ENCODE data around the gene HES6.

HES6 gene

DNA sequence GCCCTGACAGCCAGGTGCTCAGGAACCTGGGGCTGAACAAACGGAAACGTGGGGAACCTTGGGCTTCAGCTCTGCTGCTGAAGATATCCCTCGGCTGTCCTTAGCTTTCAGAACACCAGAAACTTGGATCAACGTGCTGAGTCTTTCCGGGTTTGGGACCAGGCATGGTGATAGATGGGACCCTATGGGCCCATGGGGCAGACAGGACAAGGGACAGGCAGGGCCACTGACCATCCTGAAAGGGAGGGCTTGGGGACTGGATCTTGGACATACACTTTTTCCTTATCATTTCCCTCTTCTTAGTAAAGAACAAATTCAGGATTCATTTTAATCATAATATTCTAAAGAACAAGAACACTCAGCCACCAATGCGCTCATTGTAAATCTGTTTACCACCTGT lies 16.3 kb upstream of the HES6 start:
- Histone ChIP-seq H2AFZ (ENCODE audit: low read depth, low read length) (no peak overlapping the region), H3K4me1 (ENCODE audit: control insufficient read depth, insufficient read depth, low read depth, low read length) (peaks cover 18% of the 10 kb centered on the region), H3K9me3 (ENCODE audit: control insufficient read depth, low read length) (no peaks in the 10 kb centered on the region)

DNA sequence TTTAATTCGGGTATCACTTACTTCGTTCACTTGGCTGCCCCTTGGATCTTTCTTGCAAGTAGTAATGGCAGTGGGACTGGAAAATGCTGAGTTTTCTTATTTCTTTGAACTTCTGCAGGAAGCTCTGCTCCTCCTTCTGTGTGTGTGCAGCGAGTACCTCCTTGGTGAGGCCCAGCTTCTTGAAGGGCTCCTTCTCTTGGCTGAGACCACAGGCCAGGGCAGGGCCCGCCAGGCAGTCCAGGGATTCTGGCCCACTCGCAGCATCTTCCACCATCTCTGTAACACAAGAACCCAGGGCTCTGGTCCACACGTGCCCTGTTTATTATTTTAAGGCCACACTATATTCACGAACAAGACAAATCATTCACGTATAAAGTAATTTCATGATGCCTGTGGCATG lies 15.8 kb upstream of the HES6 start:
- Histone ChIP-seq H2BK12ac (ENCODE audit: low read length in 2 of 2) (no peak overlapping the region), H4K91ac (ENCODE audit: low read length) (no peak overlapping the region), H3K23ac (ENCODE audit: low read length in 2 of 2) (no peak overlapping the region), H3K36me3 (ENCODE audit: control insufficient read depth in 1 of 2, insufficient read depth in 2 of 2, low read depth in 1 of 2, low read length in 2 of 2) (peaks cover 68 to 82% of the 10 kb centered on the region in 2 experiments), H2BK15ac (ENCODE audit: low read depth, poor library complexity, severe bottlenecking) (no peak overlapping the region), H4K8ac (ENCODE audit: low read length) (no peak overlapping the region), H3K4me1 (ENCODE audit: control insufficient read depth, insufficient read depth, low read depth, low read length) (peaks cover 16% of the 10 kb centered on the region), H3K79me1 (replicated peaks; ENCODE audit: low read length, poor library complexity, severe bottlenecking) (no peaks in the 10 kb centered on the region), H3K9ac (ENCODE audit: low read length) (no peak overlapping the region), H3K4me3 (ENCODE audit: insufficient read depth in 1 of 2, low read depth in 1 of 2, low read length in 2 of 2) (no peak overlapping the region), H3K14ac (ENCODE audit: low read length in 2 of 2) (no peak overlapping the region), H3K4ac (ENCODE audit: low read depth in 1 of 2, low read length in 2 of 2) (no peak overlapping the region), H2BK120ac (ENCODE audit: low read depth, low read length) (no peak overlapping the region), H3K27ac (ENCODE audit: low read length, poor library complexity, severe bottlenecking) (no peak overlapping the region), H2AFZ (ENCODE audit: low read depth, low read length) (no peak overlapping the region), H3K9me3 (ENCODE audit: control insufficient read depth, low read length) (no peaks in the 10 kb centered on the region), H2AK5ac (ENCODE audit: low read length, severe bottlenecking) (no peak overlapping the region), H3K18ac (ENCODE audit: low read depth in 1 of 2, low read length in 2 of 2) (no peak overlapping the region), H3K4me2 (ENCODE audit: low read length, poor library complexity, severe bottlenecking) (no peak overlapping the region), H3K27me3 (ENCODE audit: control insufficient read depth in 1 of 2, insufficient read depth in 1 of 2, low read length in 2 of 2) (no peaks in the 10 kb centered on the region), H2BK5ac (ENCODE audit: low read depth, low read length, poor library complexity, severe bottlenecking) (no peak overlapping the region)
- 97% methylated on average over 8 of the region's 8 CpGs for WGBS
- DNase-seq = no peak

More for the DNA sequence above, 16.3 kb upstream of the HES6 start:
- H3K4me3 ChIP-seq (ENCODE audit: insufficient read depth in 1 of 2, low read depth in 1 of 2, low read length in 2 of 2) = no peak overlapping the region
- no peak overlapping the region for H2BK12ac ChIP-seq (ENCODE audit: low read length in 2 of 2)
- no peak overlapping the region for H2BK15ac ChIP-seq (ENCODE audit: low read depth, poor library complexity, severe bottlenecking)
- no peak for DNase-seq
- no peaks in the 10 kb centered on the region for H3K79me1 ChIP-seq (replicated peaks; ENCODE audit: low read length, poor library complexity, severe bottlenecking)
- no peak overlapping the region for H2BK5ac ChIP-seq (ENCODE audit: low read depth, low read length, poor library complexity, severe bottlenecking)
- no peak overlapping the region for H3K18ac ChIP-seq (ENCODE audit: low read depth in 1 of 2, low read length in 2 of 2)
- H3K27ac ChIP-seq (ENCODE audit: low read length, poor library complexity, severe bottlenecking) = no peak overlapping the region
- no peak overlapping the region for H3K23ac ChIP-seq (ENCODE audit: low read length in 2 of 2)
- no peak overlapping the region for H4K91ac ChIP-seq (ENCODE audit: low read length)
- WGBS = 96% methylated on average over 6 of the region's 6 CpGs
- no peak overlapping the region for H3K4ac ChIP-seq (ENCODE audit: low read depth in 1 of 2, low read length in 2 of 2)
- H4K8ac ChIP-seq (ENCODE audit: low read length) = no peak overlapping the region
- no peak overlapping the region for H3K9ac ChIP-seq (ENCODE audit: low read length)
- H2AK5ac ChIP-seq (ENCODE audit: low read length, severe bottlenecking) = no peak overlapping the region
- no peak overlapping the region for H2BK120ac ChIP-seq (ENCODE audit: low read depth, low read length)
- no peaks in the 10 kb centered on the region for H3K27me3 ChIP-seq (ENCODE audit: control insufficient read depth in 1 of 2, insufficient read depth in 1 of 2, low read length in 2 of 2)
- no peak overlapping the region for H3K14ac ChIP-seq (ENCODE audit: low read length in 2 of 2)
- peaks cover 66 to 82% of the 10 kb centered on the region in 2 experiments for H3K36me3 ChIP-seq (ENCODE audit: control insufficient read depth in 1 of 2, insufficient read depth in 2 of 2, low read depth in 1 of 2, low read length in 2 of 2)
- H3K4me2 ChIP-seq (ENCODE audit: low read length, poor library complexity, severe bottlenecking) = no peak overlapping the region

DNA sequence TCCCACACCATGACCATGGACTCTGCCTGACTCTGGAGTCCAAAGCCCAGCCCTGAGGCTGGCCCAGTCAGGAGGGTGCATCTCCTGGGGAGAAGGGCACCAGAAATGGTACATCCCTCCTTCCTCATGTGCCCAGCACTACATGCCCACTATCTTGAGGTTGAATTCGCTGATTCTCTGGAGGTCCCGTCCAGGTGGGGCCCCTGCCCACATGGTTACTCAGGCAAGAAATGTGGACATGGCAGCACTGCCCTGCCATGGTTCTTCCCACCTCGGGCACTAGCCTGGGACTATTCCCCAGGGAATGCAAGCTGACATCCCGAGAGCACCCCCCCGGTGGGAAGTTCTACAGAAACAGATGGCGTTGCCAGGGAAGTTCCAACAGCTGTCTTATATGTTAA lies 15.3 kb upstream of the HES6 start:
- no peak overlapping the region for H2BK12ac ChIP-seq (ENCODE audit: low read length in 2 of 2)
- no peak overlapping the region for H3K9ac ChIP-seq (ENCODE audit: low read length)
- H4K91ac ChIP-seq (ENCODE audit: low read length) = no peak overlapping the region
- no peaks in the 10 kb centered on the region for H3K79me1 ChIP-seq (replicated peaks; ENCODE audit: low read length, poor library complexity, severe bottlenecking)
- WGBS = 96% methylated on average over 6 of the region's 6 CpGs
- H2AK5ac ChIP-seq (ENCODE audit: low read length, severe bottlenecking) = no peak overlapping the region
- no peak for DNase-seq
- no peak overlapping the region for H3K4ac ChIP-seq (ENCODE audit: low read depth in 1 of 2, low read length in 2 of 2)
- H3K27me3 ChIP-seq (ENCODE audit: control insufficient read depth in 1 of 2, insufficient read depth in 1 of 2, low read length in 2 of 2) = no peaks in the 10 kb centered on the region
- H3K36me3 ChIP-seq (ENCODE audit: control insufficient read depth in 1 of 2, insufficient read depth in 2 of 2, low read depth in 1 of 2, low read length in 2 of 2) = peaks cover 70 to 83% of the 10 kb centered on the region in 2 experiments
- H2BK5ac ChIP-seq (ENCODE audit: low read depth, low read length, poor library complexity, severe bottlenecking) = no peak overlapping the region
- H3K4me3 ChIP-seq (ENCODE audit: insufficient read depth in 1 of 2, low read depth in 1 of 2, low read length in 2 of 2) = no peak overlapping the region
- H2BK15ac ChIP-seq (ENCODE audit: low read depth, poor library complexity, severe bottlenecking) = no peak overlapping the region
- no peaks in the 10 kb centered on the region for H3K9me3 ChIP-seq (ENCODE audit: control insufficient read depth, low read length)
- no peak overlapping the region for H3K23ac ChIP-seq (ENCODE audit: low read length in 2 of 2)
- peaks cover 16% of the 10 kb centered on the region for H3K4me1 ChIP-seq (ENCODE audit: control insufficient read depth, insufficient read depth, low read depth, low read length)
- H4K8ac ChIP-seq (ENCODE audit: low read length) = peak overlapping the region; percentile 33
- H3K18ac ChIP-seq (ENCODE audit: low read depth in 1 of 2, low read length in 2 of 2) = no peak overlapping the region
- no peak overlapping the region for H3K27ac ChIP-seq (ENCODE audit: low read length, poor library complexity, severe bottlenecking)
- no peak overlapping the region for H3K14ac ChIP-seq (ENCODE audit: low read length in 2 of 2)
- no peak overlapping the region for H2BK120ac ChIP-seq (ENCODE audit: low read depth, low read length)
- H3K4me2 ChIP-seq (ENCODE audit: low read length, poor library complexity, severe bottlenecking) = no peak overlapping the region
- H2AFZ ChIP-seq (ENCODE audit: low read depth, low read length) = no peak overlapping the region

DNA sequence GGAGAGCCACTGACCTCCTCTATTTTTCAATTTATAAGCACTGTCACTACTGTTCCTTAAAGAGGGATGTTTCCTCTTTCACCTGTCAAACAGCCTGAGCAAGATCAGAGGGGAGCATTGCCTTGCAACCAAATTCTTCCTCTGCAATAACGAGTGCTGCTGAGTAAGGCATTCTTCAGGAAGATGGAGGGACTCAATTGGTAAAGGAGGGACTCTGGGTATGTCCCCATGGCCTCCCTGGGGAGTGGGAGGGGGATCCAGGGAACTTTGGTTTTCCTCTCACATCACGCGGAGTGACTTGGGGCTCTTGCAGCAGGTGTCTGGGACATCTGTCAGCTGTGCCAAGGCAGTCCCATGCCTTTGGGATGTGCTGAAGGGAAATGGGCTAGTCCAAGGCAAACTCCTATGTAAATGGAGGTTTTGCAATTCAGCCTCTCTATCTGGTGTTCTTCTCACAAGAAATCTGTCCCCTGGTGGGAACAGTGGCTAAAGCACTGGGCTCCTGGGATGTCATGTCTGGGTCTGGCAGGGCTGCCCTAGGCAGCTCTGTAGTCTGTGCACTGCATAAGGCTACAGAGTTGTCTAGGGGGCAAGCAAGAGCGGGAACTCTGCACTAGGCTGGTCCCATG lies 14.4 kb upstream of the HES6 start:
- no peak overlapping the region for H2AK5ac ChIP-seq (ENCODE audit: low read length, severe bottlenecking)
- no peak overlapping the region for H3K18ac ChIP-seq (ENCODE audit: low read depth in 1 of 2, low read length in 2 of 2)
- H3K27me3 ChIP-seq (ENCODE audit: control insufficient read depth in 1 of 2, insufficient read depth in 1 of 2, low read length in 2 of 2) = no peaks in the 10 kb centered on the region
- no peak overlapping the region for H2BK15ac ChIP-seq (ENCODE audit: low read depth, poor library complexity, severe bottlenecking)
- no peak overlapping the region for H3K4ac ChIP-seq (ENCODE audit: low read depth in 1 of 2, low read length in 2 of 2)
- H2BK120ac ChIP-seq (ENCODE audit: low read depth, low read length) = no peak overlapping the region
- H3K9me3 ChIP-seq (ENCODE audit: control insufficient read depth, low read length) = no peaks in the 10 kb centered on the region
- no peak overlapping the region for H3K23ac ChIP-seq (ENCODE audit: low read length in 2 of 2)
- no peak overlapping the region for H3K14ac ChIP-seq (ENCODE audit: low read length in 2 of 2)
- H3K27ac ChIP-seq (ENCODE audit: low read length, poor library complexity, severe bottlenecking) = no peak overlapping the region
- H3K4me1 ChIP-seq (ENCODE audit: control insufficient read depth, insufficient read depth, low read depth, low read length) = peaks cover 13% of the 10 kb centered on the region
- no peak overlapping the region for H4K8ac ChIP-seq (ENCODE audit: low read length)
- no peak for DNase-seq
- peaks cover 69 to 86% of the 10 kb centered on the region in 2 experiments for H3K36me3 ChIP-seq (ENCODE audit: control insufficient read depth in 1 of 2, insufficient read depth in 2 of 2, low read depth in 1 of 2, low read length in 2 of 2)
- H3K4me3 ChIP-seq (ENCODE audit: insufficient read depth in 1 of 2, low read depth in 1 of 2, low read length in 2 of 2) = no peak overlapping the region
- no peak overlapping the region for H2BK12ac ChIP-seq (ENCODE audit: low read length in 2 of 2)
- H3K4me2 ChIP-seq (ENCODE audit: low read length, poor library complexity, severe bottlenecking) = no peak overlapping the region
- 92% methylated on average over 4 of the region's 4 CpGs for WGBS
- no peak overlapping the region for H4K91ac ChIP-seq (ENCODE audit: low read length)
- H2BK5ac ChIP-seq (ENCODE audit: low read depth, low read length, poor library complexity, severe bottlenecking) = no peak overlapping the region
- no peaks in the 10 kb centered on the region for H3K79me1 ChIP-seq (replicated peaks; ENCODE audit: low read length, poor library complexity, severe bottlenecking)
- H2AFZ ChIP-seq (ENCODE audit: low read depth, low read length) = no peak overlapping the region
- H3K9ac ChIP-seq (ENCODE audit: low read length) = no peak overlapping the region
